Mesodermal cell (in vitro differentiated cells): ENCODE measurements around the gene DIP2C.

Experiments
- H3K27ac ChIP-seq: 2 replicates; pipeline ENCODE4 v1.7.0; 2013; ENCODE audit warnings: mild to moderate bottlenecking, low read depth, low read length, moderate library complexity; ENCODE audit not compliant: severe bottlenecking
- H3K36me3 ChIP-seq: 2 replicates; pipeline ENCODE4 v1.7.1; 2013; ENCODE audit warnings: mild to moderate bottlenecking, low read length, moderate library complexity; ENCODE audit not compliant: control insufficient read depth, insufficient read depth
- H3K4me1 ChIP-seq: one replicate; pipeline ENCODE4 v1.7.1; 2013; ENCODE audit warnings: mild to moderate bottlenecking, low read length; ENCODE audit not compliant: insufficient read depth, control insufficient read depth, poor library complexity, severe bottlenecking
- H3K4me3 ChIP-seq: 2 replicates; pipeline ENCODE4 v1.7.0; 2013; ENCODE audit warnings: low read length, control low read depth, mild to moderate bottlenecking; ENCODE audit not compliant: insufficient read depth, poor library complexity, severe bottlenecking; ENCODE audit errors: extremely low read depth
- H3K9me3 ChIP-seq: 2 replicates; pipeline ENCODE4 v1.7.1; 2013; ENCODE audit warnings: mild to moderate bottlenecking, low read length, moderate library complexity; ENCODE audit not compliant: control insufficient read depth
- WGBS, 2 experiments: methylation state at CpG; one replicate each; pipeline ENCODE4 v1.1.5; 2013; ENCODE audit warnings: missing lambda C conversion rate in 2 of 2; ENCODE audit not compliant: insufficient coverage in 2 of 2; 5-methylcytosine and 5-hydroxymethylcytosine counted together

Gene DIP2C

DNA sequence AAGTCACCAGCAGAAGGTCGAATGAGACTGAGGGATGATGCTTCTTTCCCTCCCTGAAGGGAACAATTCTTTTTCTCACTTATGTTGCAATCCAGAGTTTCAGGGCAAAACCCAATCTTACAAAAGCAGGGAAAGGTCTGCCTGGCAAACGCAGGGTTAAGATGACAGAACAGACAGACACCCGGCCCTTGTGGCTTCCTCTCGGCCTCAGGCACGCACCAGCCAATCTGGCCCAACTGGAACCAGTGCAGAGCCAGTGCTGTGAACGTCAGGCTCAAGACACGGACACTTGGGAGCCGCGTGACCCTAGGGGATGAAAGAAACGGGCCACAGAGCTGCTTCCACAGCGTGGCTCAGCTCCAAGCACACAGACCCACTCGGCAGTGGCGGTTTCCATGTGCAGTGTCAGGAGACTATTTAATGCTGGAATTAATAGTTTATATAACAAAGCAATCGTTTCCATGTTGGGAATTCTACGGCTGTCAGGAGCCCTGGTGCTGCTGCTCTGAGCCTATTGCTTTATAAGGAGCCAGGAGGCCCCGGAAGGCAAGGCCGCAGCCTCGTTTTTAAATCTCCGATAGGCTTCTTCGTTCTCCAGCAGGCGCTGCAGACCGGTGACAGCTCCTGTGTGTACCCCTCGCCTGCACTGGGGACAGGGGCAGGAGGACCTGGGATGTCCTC lies 198.4 kb downstream of the DIP2C start:
- Histone ChIP-seq H3K4me1 (peaks cover 15% of the 10 kb centered on the region), H3K4me3 (no peak overlapping the region), H3K27ac (no peak overlapping the region), H3K9me3 (no peaks in the 10 kb centered on the region), H3K36me3 (peaks cover 4% of the 10 kb centered on the region)
- 54 to 68% methylated on average over 15 to 19 of the region's 23 CpGs for WGBS, 2 experiments

DNA sequence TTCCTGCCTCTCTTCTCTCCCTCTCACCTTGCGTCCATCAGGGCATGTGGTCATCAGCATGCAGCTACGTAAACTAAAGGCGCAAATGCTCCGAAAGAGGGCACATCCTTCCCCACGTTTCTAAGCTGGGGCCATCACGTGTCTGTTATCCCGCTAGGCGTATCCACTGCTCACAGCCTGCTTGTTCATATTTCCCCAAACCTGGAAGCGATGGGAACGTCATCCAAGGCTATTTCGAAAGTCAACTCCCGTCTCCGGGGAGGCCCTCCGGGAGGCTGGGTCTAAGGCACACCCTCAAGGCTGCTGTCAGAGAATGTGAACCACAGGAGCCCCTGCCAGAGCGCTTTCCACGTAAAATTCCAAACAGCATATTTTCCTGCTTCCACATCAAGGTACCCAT lies 199.2 kb downstream of the DIP2C start:
- H3K4me3 ChIP-seq = no peak overlapping the region
- H3K27ac ChIP-seq = no peak overlapping the region
- H3K4me1 ChIP-seq = peaks cover 22% of the 10 kb centered on the region
- peaks cover 4% of the 10 kb centered on the region for H3K36me3 ChIP-seq
- 93 to 96% methylated on average over 14 to 16 of the region's 16 CpGs for WGBS, 2 experiments
- no peaks in the 10 kb centered on the region for H3K9me3 ChIP-seq

- Histone ChIP-seq H3K36me3 (peaks cover 4% of the 10 kb centered on the region), H3K27ac (no peak overlapping the region), H3K9me3 (no peaks in the 10 kb centered on the region), H3K4me1 (peaks cover 29% of the 10 kb centered on the region), H3K4me3 (no peak overlapping the region)
- WGBS, 2 experiments = 95 to 96% methylated on average over 5 of the region's 11 CpGs
These were observed 200.1 kb downstream of the DIP2C start for GRCh38 chr10:489330-489729.

GRCh38 chr10:488933-489215 lies 200.6 kb downstream of the DIP2C start:
- Histone ChIP-seq H3K4me1 (peaks cover 29% of the 10 kb centered on the region), H3K4me3 (no peak overlapping the region), H3K9me3 (no peaks in the 10 kb centered on the region), H3K27ac (no peak overlapping the region), H3K36me3 (peaks cover 6% of the 10 kb centered on the region)
- 92 to 98% methylated on average over 11 of the region's 11 CpGs for WGBS, 2 experiments

DNA sequence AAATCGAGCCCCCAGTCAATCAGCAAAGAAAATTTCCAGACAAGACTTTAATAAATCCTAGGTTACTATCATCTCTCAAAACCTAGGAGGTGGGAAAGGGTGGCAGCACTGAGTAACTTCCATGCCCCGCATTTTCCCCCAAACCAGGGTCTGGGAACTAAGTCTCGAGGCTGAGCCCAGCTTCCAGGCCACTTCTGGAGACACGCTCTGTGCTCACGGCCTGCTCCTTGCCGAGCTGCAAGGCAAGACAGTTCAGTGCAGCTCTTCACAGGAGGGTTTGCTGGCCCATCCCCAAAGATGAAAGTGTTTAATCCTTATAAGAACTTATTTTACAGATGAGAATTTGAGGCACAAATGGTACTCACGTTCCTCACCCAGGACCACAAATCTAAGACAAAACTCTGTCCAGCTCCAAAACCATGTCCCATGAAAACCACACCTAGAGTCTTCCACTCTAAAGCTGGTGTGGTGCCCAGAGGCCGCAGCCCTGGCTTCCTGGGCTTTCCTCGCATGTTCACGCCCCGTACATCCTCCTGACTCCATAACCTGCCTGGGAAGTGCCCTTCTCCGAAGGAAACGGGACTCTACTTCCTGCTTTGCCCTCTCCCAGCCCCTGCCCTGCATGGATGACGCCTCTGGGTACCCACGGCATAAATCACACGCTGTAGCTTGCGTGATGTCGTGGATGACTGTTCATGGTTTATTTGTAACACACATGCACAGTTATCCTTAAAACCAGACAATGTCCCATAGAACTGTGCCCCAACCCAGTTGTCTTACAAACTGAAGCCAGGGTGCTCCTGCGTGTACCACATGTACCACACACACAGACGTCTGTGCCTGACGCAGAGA lies 201.2 kb downstream of the DIP2C start:
- H3K4me1 ChIP-seq = peaks cover 29% of the 10 kb centered on the region
- H3K27ac ChIP-seq = no peak overlapping the region
- H3K9me3 ChIP-seq = no peaks in the 10 kb centered on the region
- no peak overlapping the region for H3K4me3 ChIP-seq
- H3K36me3 ChIP-seq = peaks cover 9% of the 10 kb centered on the region
- 97 to 98% methylated on average over 17 to 18 of the region's 21 CpGs for WGBS, 2 experiments

DNA sequence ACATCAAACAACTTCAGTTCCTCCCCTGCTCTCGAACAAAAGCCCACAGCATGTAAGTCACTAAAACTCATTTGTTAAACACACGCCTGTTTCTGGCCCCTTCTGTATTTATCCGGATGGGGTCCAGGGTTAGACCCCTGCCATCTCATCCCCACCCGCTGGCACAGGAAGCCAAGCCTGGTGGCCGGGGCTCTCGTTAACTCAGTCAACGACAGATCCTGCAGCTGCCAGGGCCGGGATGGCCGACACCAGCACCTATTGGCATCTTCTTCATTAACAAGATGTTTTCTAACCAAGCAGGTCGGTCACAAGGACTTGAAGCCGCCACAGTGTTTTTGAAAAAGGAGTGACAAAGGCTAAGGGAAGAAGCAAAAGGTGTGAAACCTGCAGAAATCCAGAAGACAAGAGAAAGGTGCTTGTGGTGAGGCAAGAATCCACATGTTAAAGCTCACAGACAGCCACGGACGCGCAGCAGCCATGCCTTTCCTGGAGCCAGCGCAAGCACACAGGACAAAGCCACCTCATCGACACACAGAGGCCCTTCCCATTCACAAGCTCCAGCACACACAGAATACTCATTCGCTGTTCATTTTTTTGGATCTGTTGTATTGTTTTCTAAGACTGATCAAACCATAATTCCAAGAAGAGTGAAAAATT lies 202.7 kb downstream of the DIP2C start:
- Histone ChIP-seq H3K27ac (no peak overlapping the region), H3K36me3 (peaks cover 15% of the 10 kb centered on the region), H3K9me3 (no peaks in the 10 kb centered on the region), H3K4me3 (no peak overlapping the region), H3K4me1 (peaks cover 28% of the 10 kb centered on the region)
- 62 to 64% methylated on average over 8 to 11 of the region's 17 CpGs for WGBS, 2 experiments

- Histone ChIP-seq H3K36me3 (peaks cover 18% of the 10 kb centered on the region), H3K9me3 (no peaks in the 10 kb centered on the region)
- 40 to 61% methylated on average over 7 to 11 of the region's 11 CpGs for WGBS, 2 experiments
These were observed 203.3 kb downstream of the DIP2C start for GRCh38 chr10:486206-486605.

DNA sequence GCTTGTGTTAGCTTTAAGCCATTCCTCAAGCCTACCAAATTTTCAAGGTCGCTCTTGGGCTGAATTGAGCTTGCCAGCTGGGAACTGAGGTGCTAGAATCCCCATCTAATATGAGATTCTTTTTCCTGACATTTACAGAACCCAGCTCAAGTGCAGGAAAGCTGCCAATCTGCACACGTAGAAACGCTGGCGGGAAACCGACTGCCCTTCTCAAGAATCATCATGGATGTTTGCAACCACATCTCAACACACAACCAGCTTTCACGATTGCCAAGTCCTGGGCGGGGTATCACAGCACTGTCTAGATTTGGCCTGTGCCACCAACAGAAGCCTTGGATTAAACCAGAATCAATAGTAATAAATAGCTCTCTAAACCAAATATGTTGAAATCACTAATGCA lies 203.7 kb downstream of the DIP2C start:
- H3K4me3 ChIP-seq = no peak overlapping the region
- 90 to 95% methylated on average over 6 to 7 of the region's 7 CpGs for WGBS, 2 experiments
- H3K27ac ChIP-seq = no peak overlapping the region
- peaks cover 19% of the 10 kb centered on the region for H3K36me3 ChIP-seq
- H3K4me1 ChIP-seq = peaks cover 19% of the 10 kb centered on the region
- H3K9me3 ChIP-seq = no peaks in the 10 kb centered on the region

More at GRCh38 chr10:486206-486605, 203.3 kb downstream of the DIP2C start:
- H3K27ac ChIP-seq = no peak overlapping the region
- no peak overlapping the region for H3K4me3 ChIP-seq
- peaks cover 22% of the 10 kb centered on the region for H3K4me1 ChIP-seq

DNA sequence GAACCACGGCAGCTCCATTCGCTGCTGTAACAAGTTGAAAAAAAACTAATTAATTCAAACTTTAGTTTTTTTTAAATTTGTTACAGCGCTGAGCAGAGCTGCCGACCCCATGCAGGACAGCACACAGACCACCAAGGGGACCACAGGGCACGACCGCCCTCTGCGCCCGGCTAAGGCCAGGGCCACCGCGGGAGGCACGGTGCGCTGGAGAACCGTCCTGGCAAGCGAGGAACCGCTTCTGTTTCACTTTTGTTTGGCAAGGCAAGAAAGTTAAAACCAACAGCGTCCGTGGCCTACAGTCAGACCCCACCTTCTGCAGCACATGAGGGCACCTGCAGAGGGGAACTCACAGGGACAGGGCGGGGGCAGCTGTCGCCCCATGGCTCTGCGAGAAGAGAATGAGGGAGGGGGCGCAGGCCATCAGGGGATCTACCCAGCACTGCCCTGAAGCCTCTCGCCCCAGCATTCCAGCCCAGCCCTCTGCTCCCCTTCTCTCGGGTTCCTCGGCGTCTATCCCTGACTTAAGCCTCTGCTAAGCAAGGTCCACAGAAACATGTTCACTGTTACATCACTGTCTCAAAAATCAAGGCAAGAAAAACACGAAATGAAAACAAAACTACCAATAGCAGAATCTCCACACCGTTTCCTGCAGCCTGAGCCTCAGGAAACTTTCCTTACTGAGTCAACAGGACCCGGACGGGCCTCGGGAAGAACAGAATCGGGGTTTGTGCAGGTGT lies 204.4 kb downstream of the DIP2C start:
- 57 to 59% methylated on average over 24 to 28 of the region's 31 CpGs for WGBS, 2 experiments
- peak overlapping the region; percentile 8 for H3K4me3 ChIP-seq
- H3K36me3 ChIP-seq = peaks cover 19% of the 10 kb centered on the region
- no peaks in the 10 kb centered on the region for H3K9me3 ChIP-seq
- H3K27ac ChIP-seq = no peak overlapping the region
- peaks cover 19% of the 10 kb centered on the region for H3K4me1 ChIP-seq

DNA sequence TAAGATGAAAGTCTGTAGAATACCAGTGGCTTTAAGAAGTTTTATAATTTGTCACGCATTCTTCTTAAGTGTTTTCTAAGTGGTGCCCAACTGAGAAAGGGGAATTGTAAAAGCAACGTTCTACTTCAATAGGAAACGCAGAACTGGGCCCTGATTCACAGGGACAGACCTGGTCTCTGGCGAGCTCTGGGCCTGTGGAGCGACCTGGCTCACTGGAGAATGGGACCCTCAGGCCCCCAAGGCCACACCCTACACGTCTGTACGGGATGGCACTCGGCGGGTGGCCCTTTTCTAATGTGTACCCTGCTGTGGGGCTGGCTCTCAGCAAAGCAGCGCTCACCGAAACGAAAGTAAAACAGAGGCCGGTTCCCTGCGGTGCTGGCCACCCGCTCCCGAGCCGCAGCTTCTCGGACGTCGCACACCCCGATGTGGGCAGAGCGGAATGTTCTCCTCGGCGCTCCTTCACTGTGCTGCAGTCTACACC lies 205.0 kb downstream of the DIP2C start:
- Histone ChIP-seq H3K27ac (no peak overlapping the region), H3K9me3 (no peaks in the 10 kb centered on the region), H3K4me3 (peak overlapping the region; percentile 8), H3K4me1 (peaks cover 19% of the 10 kb centered on the region), H3K36me3 (peaks cover 19% of the 10 kb centered on the region)
- 35 to 36% methylated on average over 21 to 22 of the region's 24 CpGs for WGBS, 2 experiments
